Panc1 (cell line): ENCODE measurements around the gene IGF1R. TPM values are rescaled to one million over a fixed set of nuclear protein-coding genes. Genes with fewer than 3 reads are reported as not detected.

Experiments used
- ATAC-seq: fragments of 200-7000 bp; cut with Tn5 transposase; 2 replicates; pipeline ENCODE4 v1.9.1; 2020; ENCODE audit warnings: mild to moderate bottlenecking, moderate library complexity
- BruUV-seq: library from RNA; stranded (reverse); fragments of 400-500 nt; replicated peaks from 2 replicates; lab custom pipeline; 2021; lab: Mats Ljungman, UMichigan
- CTCF ChIA-PET: fragments of 300-600 bp; sonication (Branson Sonifier 250); formaldehyde crosslinking; loops from one replicate; lab custom pipeline; 2022; ENCODE audit warnings: antibody characterized with exemption; lab: Charles Lee
- POLR2A ChIA-PET: fragments of 300-600 bp; sonication (Branson Sonifier 250); formaldehyde crosslinking; loops from one replicate; lab custom pipeline; 2022; ENCODE audit warnings: antibody characterized with exemption; lab: Charles Lee
- DNase-seq: peaks from one replicate; pipeline ENCODE4 v3.0.0-alpha.2; 2010; ENCODE audit warnings: low read depth, low spot score
- H3K27ac ChIP-seq: 2 replicates; pipeline ENCODE4 v1.5.1; 2011; ENCODE audit warnings: mild to moderate bottlenecking, low read length, inconsistent platforms
- H3K27me3 ChIP-seq: fragments of 200-500 bp; sonication (Bioruptor generic); 2 replicates; pipeline ENCODE4 v1.6.0; 2014; ENCODE audit warnings: low read length, inconsistent platforms; ENCODE audit not compliant: control insufficient read depth, insufficient read depth
- H3K36me3 ChIP-seq: fragments of 200-500 bp; sonication (Bioruptor generic); 2 replicates; pipeline ENCODE4 v1.5.1; 2014; ENCODE audit warnings: inconsistent platforms, mild to moderate bottlenecking, low read length, moderate library complexity; ENCODE audit not compliant: control insufficient read depth, insufficient read depth
- H3K4me1 ChIP-seq: 2 replicates; pipeline ENCODE4 v1.5.1; 2011; ENCODE audit warnings: inconsistent platforms, mild to moderate bottlenecking, low read length, moderate library complexity; ENCODE audit not compliant: control insufficient read depth, insufficient read depth
- H3K4me3 ChIP-seq, 2 experiments: 2 replicates each; pipeline ENCODE4 v1.5.1; 2011 to 2012; ENCODE audit warnings: low read depth in 2 of 2, low read length in 2 of 2, mild to moderate bottlenecking in 2 of 2, inconsistent platforms in 1 of 2, moderate library complexity in 1 of 2
- H3K9me3 ChIP-seq: fragments of 200-500 bp; sonication (Bioruptor generic); 2 replicates; pipeline ENCODE4 v1.5.1; 2014; ENCODE audit warnings: low read depth, mild to moderate bottlenecking, inconsistent platforms, low read length, moderate library complexity; ENCODE audit not compliant: control insufficient read depth, insufficient read depth
- POLR2AphosphoS5 ChIP-seq: IDR thresholded peaks from 2 replicates; pipeline ENCODE4 v1.6.1; 2012; ENCODE audit warnings: mild to moderate bottlenecking, low read depth, low read length, moderate library complexity
- REST ChIP-seq, 2 experiments: IDR thresholded peaks; 2 replicates each; pipeline ENCODE4 v1.6.1; 2011 to 2012; ENCODE audit warnings: low read depth in 2 of 2, control low read depth in 1 of 2, low read length in 1 of 2, mild to moderate bottlenecking in 1 of 2, moderate library complexity in 1 of 2; ENCODE audit not compliant: insufficient read depth in 1 of 2
- SIN3A ChIP-seq: IDR thresholded peaks from 2 replicates; pipeline ENCODE4 v1.6.1; 2012; ENCODE audit warnings: low read depth, mild to moderate bottlenecking, low read length, moderate library complexity, borderline replicate concordance; ENCODE audit not compliant: insufficient read depth
- TCF7L2 ChIP-seq: IDR thresholded peaks from 2 replicates; pipeline ENCODE4 v1.6.1; 2011; ENCODE audit warnings: mild to moderate bottlenecking, low read depth, low read length, inconsistent platforms
- in situ Hi-C: cut with HindIII; loops from 2 replicates; pipeline ENCODE4 v1.10.0; 2016; ENCODE audit warnings: low sequenced_read_pairs, low pct_unique_long_range_greater_than_20kb
- intact Hi-C: fragments of 100-400 bp; cut with micrococcal nuclease; formaldehyde crosslinking; loops from one replicate; pipeline ENCODE4 v1.10.0; 2022; ENCODE audit not compliant: unreplicated experiment
- total RNA-seq: library from RNA; stranded (reverse); gene quantifications from one replicate; pipeline ENCODE4 v1.2.1, GENCODE V29; 2021; ENCODE audit not compliant: unreplicated experiment
- TF ChIP-seq, protein P1 (sequence below): fragments of 450-650 bp; IDR thresholded peaks from 2 replicates; pipeline ENCODE4 v1.5.1; 2017; ENCODE audit warnings: mild to moderate bottlenecking

IGF1R gene
- total RNA-seq, 1 experiment from 2014 or later, result 77.1 TPM

GRCh38 chr15:98946301-98947255 lies 298.2 kb downstream of the IGF1R start:
- BruUV-seq, result no TSS peak
- Histone ChIP-seq H3K9me3 (no peaks in the 10 kb centered on the region), H3K4me1 (no peaks in the 10 kb centered on the region), H3K27ac (no peak overlapping the region), H3K27me3 (no peaks in the 10 kb centered on the region), H3K36me3 (no peaks in the 10 kb centered on the region; the same call in none of the 2 replicates), H3K4me3 (no peak overlapping the region)
- TF ChIP-seq, protein P1, sequence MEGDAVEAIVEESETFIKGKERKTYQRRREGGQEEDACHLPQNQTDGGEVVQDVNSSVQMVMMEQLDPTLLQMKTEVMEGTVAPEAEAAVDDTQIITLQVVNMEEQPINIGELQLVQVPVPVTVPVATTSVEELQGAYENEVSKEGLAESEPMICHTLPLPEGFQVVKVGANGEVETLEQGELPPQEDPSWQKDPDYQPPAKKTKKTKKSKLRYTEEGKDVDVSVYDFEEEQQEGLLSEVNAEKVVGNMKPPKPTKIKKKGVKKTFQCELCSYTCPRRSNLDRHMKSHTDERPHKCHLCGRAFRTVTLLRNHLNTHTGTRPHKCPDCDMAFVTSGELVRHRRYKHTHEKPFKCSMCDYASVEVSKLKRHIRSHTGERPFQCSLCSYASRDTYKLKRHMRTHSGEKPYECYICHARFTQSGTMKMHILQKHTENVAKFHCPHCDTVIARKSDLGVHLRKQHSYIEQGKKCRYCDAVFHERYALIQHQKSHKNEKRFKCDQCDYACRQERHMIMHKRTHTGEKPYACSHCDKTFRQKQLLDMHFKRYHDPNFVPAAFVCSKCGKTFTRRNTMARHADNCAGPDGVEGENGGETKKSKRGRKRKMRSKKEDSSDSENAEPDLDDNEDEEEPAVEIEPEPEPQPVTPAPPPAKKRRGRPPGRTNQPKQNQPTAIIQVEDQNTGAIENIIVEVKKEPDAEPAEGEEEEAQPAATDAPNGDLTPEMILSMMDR, result no peak
- no peak for TF ChIP-seq REST (IDR thresholded peaks at IDR 0.05; ENCODE audit: insufficient read depth in 1 of 2, low read depth in 2 of 2, low read length in 1 of 2)
- no peak for TF ChIP-seq TCF7L2
- TF ChIP-seq POLR2AphosphoS5, result no peak
- no peak for TF ChIP-seq SIN3A
- ATAC-seq (no peak), DNase-seq (no peak)
- ChIA-PET POLR2A (no interaction called here), CTCF (interaction anchor here (0.6 kb wide), 1 partner anchor 111 kb away, joined by 3 read pairs; no protein-coding TSS in a partner anchor)
- intact Hi-C loops, result loop anchor here (10.0 kb wide), 1 partner anchor 108 kb away; no protein-coding TSS in a partner anchor
- in situ Hi-C loops, result no loop called here

DNA sequence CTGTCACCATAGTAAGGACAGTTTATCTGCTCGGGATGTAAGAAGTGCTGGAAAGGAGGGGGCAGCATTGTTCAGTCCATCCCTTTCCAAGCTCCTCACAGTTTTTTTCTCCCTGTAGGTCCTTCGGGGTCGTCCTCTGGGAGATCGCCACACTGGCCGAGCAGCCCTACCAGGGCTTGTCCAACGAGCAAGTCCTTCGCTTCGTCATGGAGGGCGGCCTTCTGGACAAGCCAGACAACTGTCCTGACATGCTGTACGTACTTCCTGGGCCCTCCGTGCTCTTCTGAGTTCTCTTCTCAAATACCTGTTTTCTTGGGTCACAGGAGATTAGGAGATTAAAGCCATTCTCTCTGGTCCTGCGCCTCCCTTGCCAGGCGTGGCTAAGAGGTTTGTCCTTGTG lies 300.1 kb downstream of the IGF1R start:
- CTCF ChIA-PET, result no interaction called here
- in situ Hi-C loops, result no loop called here
- H3K36me3 ChIP-seq, result no peaks in the 10 kb centered on the region; the same call in none of the 2 replicates

More for the DNA sequence above, 300.1 kb downstream of the IGF1R start:
- Histone ChIP-seq H3K4me3 (no peak overlapping the region), H3K4me1 (no peaks in the 10 kb centered on the region), H3K27ac (no peak overlapping the region), H3K9me3 (no peaks in the 10 kb centered on the region), H3K27me3 (no peaks in the 10 kb centered on the region)
- TF ChIP-seq, protein P1, result no peak
- no peak for TF ChIP-seq SIN3A
- intact Hi-C loops, result loop anchor here (10.0 kb wide), 1 partner anchor 106 kb away; no protein-coding TSS in a partner anchor
- no peak for ATAC-seq
- no peak for DNase-seq
- BruUV-seq, result no TSS peak
- POLR2A ChIA-PET, result no interaction called here
